Liver (tissue), 9 donors: ENCODE measurements around the gene AGGF1. TPM values are rescaled to one million over a fixed set of nuclear protein-coding genes. Genes with fewer than 3 reads are reported as not detected.

Experiments used
- DNase-seq: peaks from one replicate; pipeline ENCODE4 v3.0.0-alpha.2; 2017; ENCODE audit warnings: low spot score
- H3K27ac ChIP-seq, 2 donors: one replicate each; pipeline ENCODE4 v1.7.0; 2013; ENCODE audit warnings: inconsistent platforms in 2 of 2, low read length in 2 of 2, control low read depth in 1 of 2, low read depth in 1 of 2, mild to moderate bottlenecking in 1 of 2
- H3K27me3 ChIP-seq, 4 donors: one replicate each; pipeline versions ENCODE4 v1.6.1 to v1.7.0; 2013; ENCODE audit warnings: low read length in 3 of 4, inconsistent platforms in 1 of 4, mild to moderate bottlenecking in 1 of 4, moderate library complexity in 1 of 4; ENCODE audit not compliant: control insufficient read depth in 4 of 4, insufficient read depth in 4 of 4
- H3K36me3 ChIP-seq, 4 donors: one replicate each; pipeline versions ENCODE4 v1.6.1 to v1.7.0; 2013; ENCODE audit warnings: low read length in 3 of 4, mild to moderate bottlenecking in 3 of 4, low read depth in 1 of 4, moderate library complexity in 1 of 4; ENCODE audit not compliant: control insufficient read depth in 4 of 4, insufficient read depth in 3 of 4
- H3K4me1 ChIP-seq, 4 donors: one replicate each; pipeline versions ENCODE4 v1.6.1 to v1.7.0; 2013; ENCODE audit warnings: low read length in 3 of 4, mild to moderate bottlenecking in 3 of 4, moderate library complexity in 1 of 4; ENCODE audit not compliant: control insufficient read depth in 4 of 4, insufficient read depth in 4 of 4
- H3K4me3 ChIP-seq, 3 donors: one replicate each; pipeline versions ENCODE4 v1.6.1 to v1.7.0; 2013; ENCODE audit warnings: low read length in 3 of 3, control low read depth in 1 of 3, low read depth in 1 of 3, mild to moderate bottlenecking in 1 of 3
- H3K9ac ChIP-seq, 2 donors: one replicate each; pipeline ENCODE4 v1.7.0; 2013; ENCODE audit warnings: low read length in 2 of 2, mild to moderate bottlenecking in 2 of 2, moderate library complexity in 2 of 2, control low read depth in 1 of 2, low read depth in 1 of 2
- H3K9me3 ChIP-seq, 4 donors: one replicate each; pipeline versions ENCODE4 v1.6.1 to v1.7.0; 2013; ENCODE audit warnings: low read length in 3 of 4; ENCODE audit not compliant: control insufficient read depth in 4 of 4
- EGR1 ChIP-seq, 2 donors: IDR thresholded peaks; 2 replicates each; pipeline ENCODE4 v1.6.1; 2016 to 2018; ENCODE audit warnings: antibody characterized with exemption in 2 of 2, low read depth in 2 of 2
- FOXA1 ChIP-seq: IDR thresholded peaks from 2 replicates; pipeline ENCODE4 v1.6.1; 2016; ENCODE audit warnings: antibody characterized with exemption
- FOXA2 ChIP-seq: IDR thresholded peaks from 2 replicates; pipeline ENCODE4 v1.6.1; 2016; ENCODE audit warnings: antibody characterized with exemption
- GABPA ChIP-seq, 2 donors: IDR thresholded peaks in 1 of 2; conservative IDR thresholded peaks in 1 of 2; 2 replicates each; pipeline ENCODE4 v1.6.1; 2016; ENCODE audit warnings: antibody characterized with exemption in 2 of 2, mild to moderate bottlenecking in 1 of 2, moderate library complexity in 1 of 2
- HNF4A ChIP-seq, 2 donors: conservative IDR thresholded peaks; 2 replicates each; pipeline ENCODE4 v1.6.1; 2016; ENCODE audit warnings: antibody characterized with exemption in 2 of 2, mild to moderate bottlenecking in 2 of 2
- HNF4G ChIP-seq: IDR thresholded peaks from 2 replicates; pipeline ENCODE4 v1.6.1; 2016; ENCODE audit warnings: antibody characterized with exemption
- JUND ChIP-seq, 2 donors: IDR thresholded peaks; 2 replicates each; pipeline ENCODE4 v1.6.1; 2016; ENCODE audit warnings: antibody characterized with exemption in 2 of 2
- NR2F2 ChIP-seq: IDR thresholded peaks from 2 replicates; pipeline ENCODE4 v1.6.1; 2016; ENCODE audit warnings: antibody characterized with exemption
- RAD21 ChIP-seq, 2 donors: IDR thresholded peaks; 2 replicates each; pipeline ENCODE4 v1.6.1; 2016; ENCODE audit warnings: antibody characterized with exemption in 2 of 2, mild to moderate bottlenecking in 2 of 2
- SP1 ChIP-seq: IDR thresholded peaks from 2 replicates; pipeline ENCODE4 v1.6.1; 2018; ENCODE audit warnings: antibody characterized with exemption, mild to moderate bottlenecking
- YY1 ChIP-seq: IDR thresholded peaks from 2 replicates; pipeline ENCODE4 v1.6.1; 2016; ENCODE audit warnings: antibody characterized with exemption, mild to moderate bottlenecking
- WGBS: extraction: QIAGEN DNeasy Blood & Tissue Kit; methylation state at CpG from one replicate; pipeline ENCODE4 v1.1.7; 2013; 5-methylcytosine and 5-hydroxymethylcytosine counted together
- polyA plus RNA-seq, 2 donors: library from polyadenylated mRNA; stranded (reverse) in 1 of 2; unstranded in 1 of 2; fragments of 200-250 nt in 1 of 2; fragments of >200 nt in 1 of 2; fragmentation: Nextera tagmentation in 1 of 2; extraction: Ambion mirVana in 1 of 2; gene quantifications; one replicate each; pipeline versions ENCODE4 v1.2.1 to v1.2.3, GENCODE V29; 2013 to 2015
- total RNA-seq, 2 donors: library from RNA; depleted of rRNA; stranded (reverse); fragments of >200 nt; gene quantifications; one replicate each; pipeline ENCODE4 v1.2.3, GENCODE V29; 2014
- TF ChIP-seq, protein P1 (sequence below): IDR thresholded peaks from 2 replicates; pipeline ENCODE4 v1.6.1; 2016; ENCODE audit warnings: antibody characterized with exemption, mild to moderate bottlenecking
- TF ChIP-seq, protein P2 (sequence below): IDR thresholded peaks from 2 replicates; pipeline ENCODE4 v1.6.1; 2016; ENCODE audit warnings: antibody characterized with exemption
- TF ChIP-seq, protein P3 (sequence below): IDR thresholded peaks from 2 replicates; pipeline ENCODE4 v1.6.1; 2016; ENCODE audit warnings: antibody characterized with exemption
- TF ChIP-seq, protein P4 (sequence below): fragments of 150-350 bp; IDR thresholded peaks from 2 replicates; pipeline ENCODE4 v1.5.1; 2017; ENCODE audit warnings: improper control_type of control experiment, low read depth, low read length; ENCODE audit not compliant: missing input control
- TF ChIP-seq, protein P5 (sequence below): IDR thresholded peaks from 2 replicates; pipeline ENCODE4 v1.6.1; 2016; ENCODE audit warnings: antibody characterized with exemption
- donor health status: healthy.
- donor health status: healthy.
- donor health status: healthy.
- donor health status: healthy.
- donor health status: healthy.

The AGGF1 gene
- total and polyA plus RNA-seq, 4 donors: 7.2 to 16.7 (median 15.1) TPM

DNA sequence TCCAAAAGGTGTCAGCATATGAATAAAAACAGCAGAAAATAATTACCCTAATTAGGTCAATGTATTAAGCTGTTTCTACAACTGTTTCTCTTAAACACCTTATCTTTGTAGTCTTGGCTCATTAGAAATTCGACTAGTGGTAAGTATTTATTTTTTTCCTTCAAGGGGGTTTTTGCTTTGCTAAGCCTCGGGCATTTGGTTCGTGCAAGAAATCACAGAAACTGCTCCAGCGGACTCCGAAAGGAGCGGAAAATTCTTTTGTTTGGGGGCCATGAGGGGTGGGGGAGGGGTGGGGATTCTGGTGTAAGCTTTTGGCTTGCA is 56.1 kb downstream of the AGGF1 start (continued):
- TF ChIP-seq FOXA1 (no peak), YY1 (no peak), GABPA (IDR thresholded peaks at IDR 0.05 in 1 of 2, conservative IDR thresholded peaks at IDR 0.05 in 1 of 2) (no peak)

DNA sequence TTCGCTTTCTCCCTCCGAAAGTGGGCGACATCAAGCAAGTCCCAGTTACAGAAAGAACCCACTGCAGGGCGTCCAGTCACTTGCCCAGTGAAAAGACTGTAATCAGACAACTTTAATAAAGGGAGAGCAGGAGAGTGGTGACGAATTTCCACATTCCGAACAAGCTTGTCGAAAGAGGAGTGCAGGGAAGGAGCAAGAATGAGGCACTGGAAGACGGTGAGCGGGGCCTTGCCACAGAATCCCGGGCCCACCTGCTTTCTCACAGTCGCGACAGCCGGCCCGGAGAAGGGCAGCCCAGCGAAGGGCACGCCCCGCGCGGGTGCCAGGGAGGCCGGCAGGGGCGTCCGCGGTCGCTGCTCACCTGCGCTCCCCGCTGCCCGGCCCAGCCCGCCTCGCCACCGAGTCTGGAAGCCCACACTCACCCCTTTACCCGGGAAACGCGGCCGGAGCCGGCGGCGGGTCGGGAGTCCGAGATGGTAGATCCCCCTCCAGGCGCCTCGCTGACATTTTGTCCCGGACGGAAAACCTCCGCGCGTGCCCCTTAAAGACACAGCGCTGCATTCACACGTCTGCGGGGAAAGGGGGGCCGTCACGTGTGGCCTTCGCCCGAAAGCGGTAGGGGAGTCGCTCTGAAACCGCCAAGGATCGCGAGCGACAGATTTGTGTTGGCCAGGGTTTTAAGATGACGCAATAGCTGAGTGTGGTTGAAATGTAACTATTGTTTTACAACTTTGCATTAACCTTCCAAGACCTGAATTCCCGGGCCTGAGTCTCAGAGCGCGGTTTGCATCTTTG is 56.7 kb downstream of the AGGF1 start, which contains the start of gene ZBED3:
Gene ZBED3, minus strand, starts transcription at position 597 of the 795 bp plus-strand sequence. CDS start 9,407 bp downstream, outside the sequence.
- TF ChIP-seq, protein P1, sequence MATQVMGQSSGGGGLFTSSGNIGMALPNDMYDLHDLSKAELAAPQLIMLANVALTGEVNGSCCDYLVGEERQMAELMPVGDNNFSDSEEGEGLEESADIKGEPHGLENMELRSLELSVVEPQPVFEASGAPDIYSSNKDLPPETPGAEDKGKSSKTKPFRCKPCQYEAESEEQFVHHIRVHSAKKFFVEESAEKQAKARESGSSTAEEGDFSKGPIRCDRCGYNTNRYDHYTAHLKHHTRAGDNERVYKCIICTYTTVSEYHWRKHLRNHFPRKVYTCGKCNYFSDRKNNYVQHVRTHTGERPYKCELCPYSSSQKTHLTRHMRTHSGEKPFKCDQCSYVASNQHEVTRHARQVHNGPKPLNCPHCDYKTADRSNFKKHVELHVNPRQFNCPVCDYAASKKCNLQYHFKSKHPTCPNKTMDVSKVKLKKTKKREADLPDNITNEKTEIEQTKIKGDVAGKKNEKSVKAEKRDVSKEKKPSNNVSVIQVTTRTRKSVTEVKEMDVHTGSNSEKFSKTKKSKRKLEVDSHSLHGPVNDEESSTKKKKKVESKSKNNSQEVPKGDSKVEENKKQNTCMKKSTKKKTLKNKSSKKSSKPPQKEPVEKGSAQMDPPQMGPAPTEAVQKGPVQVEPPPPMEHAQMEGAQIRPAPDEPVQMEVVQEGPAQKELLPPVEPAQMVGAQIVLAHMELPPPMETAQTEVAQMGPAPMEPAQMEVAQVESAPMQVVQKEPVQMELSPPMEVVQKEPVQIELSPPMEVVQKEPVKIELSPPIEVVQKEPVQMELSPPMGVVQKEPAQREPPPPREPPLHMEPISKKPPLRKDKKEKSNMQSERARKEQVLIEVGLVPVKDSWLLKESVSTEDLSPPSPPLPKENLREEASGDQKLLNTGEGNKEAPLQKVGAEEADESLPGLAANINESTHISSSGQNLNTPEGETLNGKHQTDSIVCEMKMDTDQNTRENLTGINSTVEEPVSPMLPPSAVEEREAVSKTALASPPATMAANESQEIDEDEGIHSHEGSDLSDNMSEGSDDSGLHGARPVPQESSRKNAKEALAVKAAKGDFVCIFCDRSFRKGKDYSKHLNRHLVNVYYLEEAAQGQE: no peak
- TF ChIP-seq RAD21 (IDR thresholded peaks at IDR 0.05): peak in 1 of 2 donors; percentile 11
- TF ChIP-seq, protein P2, sequence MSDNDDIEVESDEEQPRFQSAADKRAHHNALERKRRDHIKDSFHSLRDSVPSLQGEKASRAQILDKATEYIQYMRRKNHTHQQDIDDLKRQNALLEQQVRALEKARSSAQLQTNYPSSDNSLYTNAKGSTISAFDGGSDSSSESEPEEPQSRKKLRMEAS: peak; percentile 50
- TF ChIP-seq, protein P3, sequence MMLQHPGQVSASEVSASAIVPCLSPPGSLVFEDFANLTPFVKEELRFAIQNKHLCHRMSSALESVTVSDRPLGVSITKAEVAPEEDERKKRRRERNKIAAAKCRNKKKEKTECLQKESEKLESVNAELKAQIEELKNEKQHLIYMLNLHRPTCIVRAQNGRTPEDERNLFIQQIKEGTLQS: peak; percentile 79
- TF ChIP-seq, protein P4, sequence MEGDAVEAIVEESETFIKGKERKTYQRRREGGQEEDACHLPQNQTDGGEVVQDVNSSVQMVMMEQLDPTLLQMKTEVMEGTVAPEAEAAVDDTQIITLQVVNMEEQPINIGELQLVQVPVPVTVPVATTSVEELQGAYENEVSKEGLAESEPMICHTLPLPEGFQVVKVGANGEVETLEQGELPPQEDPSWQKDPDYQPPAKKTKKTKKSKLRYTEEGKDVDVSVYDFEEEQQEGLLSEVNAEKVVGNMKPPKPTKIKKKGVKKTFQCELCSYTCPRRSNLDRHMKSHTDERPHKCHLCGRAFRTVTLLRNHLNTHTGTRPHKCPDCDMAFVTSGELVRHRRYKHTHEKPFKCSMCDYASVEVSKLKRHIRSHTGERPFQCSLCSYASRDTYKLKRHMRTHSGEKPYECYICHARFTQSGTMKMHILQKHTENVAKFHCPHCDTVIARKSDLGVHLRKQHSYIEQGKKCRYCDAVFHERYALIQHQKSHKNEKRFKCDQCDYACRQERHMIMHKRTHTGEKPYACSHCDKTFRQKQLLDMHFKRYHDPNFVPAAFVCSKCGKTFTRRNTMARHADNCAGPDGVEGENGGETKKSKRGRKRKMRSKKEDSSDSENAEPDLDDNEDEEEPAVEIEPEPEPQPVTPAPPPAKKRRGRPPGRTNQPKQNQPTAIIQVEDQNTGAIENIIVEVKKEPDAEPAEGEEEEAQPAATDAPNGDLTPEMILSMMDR: peak; percentile 0
- WGBS: under 1% methylated on average over 63 of the region's 63 CpGs
- H3K27ac ChIP-seq: peak within 1 kb of the TSS; percentile 88 to 96

DNA sequence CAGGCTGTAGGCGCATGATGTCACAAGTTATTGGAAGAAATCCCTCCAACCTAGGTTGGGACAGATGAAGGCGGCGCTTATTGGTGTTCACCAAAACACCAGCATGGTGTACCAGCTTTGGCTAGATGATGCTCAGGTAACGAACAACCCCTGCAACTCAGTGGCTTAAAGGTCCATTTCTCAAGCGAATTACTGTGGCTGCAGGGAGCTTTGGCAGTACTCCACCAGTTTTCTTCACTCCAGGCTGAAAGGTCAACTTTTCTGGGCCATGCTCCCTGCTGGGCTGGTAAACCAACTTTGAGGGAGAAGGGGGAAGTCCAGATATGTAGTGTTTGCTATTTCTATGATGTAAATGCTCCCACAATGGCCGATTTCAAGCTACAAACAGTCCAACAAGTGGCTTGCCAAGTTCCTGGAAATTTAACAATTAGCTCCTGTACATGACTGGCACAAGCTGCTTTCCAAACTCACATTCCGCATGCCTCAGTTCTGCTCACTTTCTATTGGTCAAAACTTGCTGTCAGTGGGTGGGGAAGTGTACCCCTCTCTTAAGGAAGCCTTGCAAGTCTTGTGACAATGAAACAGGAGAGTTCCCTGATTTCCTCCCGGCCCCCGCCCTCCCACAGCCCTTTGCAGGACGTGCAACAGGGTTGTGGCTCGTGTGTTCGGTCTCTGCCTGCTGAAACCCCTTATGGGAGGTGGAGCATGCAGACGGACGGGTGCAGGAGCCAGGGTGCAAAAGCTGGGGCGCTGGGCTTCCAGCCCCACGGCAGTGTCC is 57.5 kb downstream of the AGGF1 start:
- H3K27me3 ChIP-seq: no peaks in the 10 kb centered on the region
- H3K4me3 ChIP-seq: peak overlapping the region; percentile 65 to 85 (median 68)
- peak overlapping the region in 1 of 2 donors; percentile 69 for H3K9ac ChIP-seq
- 15% methylated on average over 16 of the region's 16 CpGs for WGBS
- H3K9me3 ChIP-seq: no peaks in the 10 kb centered on the region
- DNase-seq: peak; percentile 38
- H3K36me3 ChIP-seq: peaks cover 0 to 4% (median 0%) of the 10 kb centered on the region in 4 donors
- peaks cover 0 to 21% (median 15%) of the 10 kb centered on the region in 4 donors for H3K4me1 ChIP-seq
- peak overlapping the region; percentile 88 to 96 for H3K27ac ChIP-seq
- peak; percentile 94 for TF ChIP-seq SP1
- TF ChIP-seq, protein P4: no peak
- TF ChIP-seq HNF4G: peak; percentile 25
- TF ChIP-seq GABPA (IDR thresholded peaks at IDR 0.05 in 1 of 2, conservative IDR thresholded peaks at IDR 0.05 in 1 of 2): peak in 1 of 2 donors; percentile 45
- TF ChIP-seq, protein P5, sequence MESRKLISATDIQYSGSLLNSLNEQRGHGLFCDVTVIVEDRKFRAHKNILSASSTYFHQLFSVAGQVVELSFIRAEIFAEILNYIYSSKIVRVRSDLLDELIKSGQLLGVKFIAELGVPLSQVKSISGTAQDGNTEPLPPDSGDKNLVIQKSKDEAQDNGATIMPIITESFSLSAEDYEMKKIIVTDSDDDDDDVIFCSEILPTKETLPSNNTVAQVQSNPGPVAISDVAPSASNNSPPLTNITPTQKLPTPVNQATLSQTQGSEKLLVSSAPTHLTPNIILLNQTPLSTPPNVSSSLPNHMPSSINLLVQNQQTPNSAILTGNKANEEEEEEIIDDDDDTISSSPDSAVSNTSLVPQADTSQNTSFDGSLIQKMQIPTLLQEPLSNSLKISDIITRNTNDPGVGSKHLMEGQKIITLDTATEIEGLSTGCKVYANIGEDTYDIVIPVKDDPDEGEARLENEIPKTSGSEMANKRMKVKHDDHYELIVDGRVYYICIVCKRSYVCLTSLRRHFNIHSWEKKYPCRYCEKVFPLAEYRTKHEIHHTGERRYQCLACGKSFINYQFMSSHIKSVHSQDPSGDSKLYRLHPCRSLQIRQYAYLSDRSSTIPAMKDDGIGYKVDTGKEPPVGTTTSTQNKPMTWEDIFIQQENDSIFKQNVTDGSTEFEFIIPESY: peak; percentile 41
- no peak for TF ChIP-seq FOXA2
- TF ChIP-seq JUND (IDR thresholded peaks at IDR 0.05): peak; percentile 52 to 56
- peak; percentile 69 for TF ChIP-seq NR2F2
- no peak for TF ChIP-seq EGR1 (IDR thresholded peaks at IDR 0.05; ENCODE audit: low read depth in 2 of 2)
- TF ChIP-seq RAD21 (IDR thresholded peaks at IDR 0.05): peak in 1 of 2 donors; percentile 14
- TF ChIP-seq, protein P2: no peak
- peak; percentile 77 to 83 for TF ChIP-seq HNF4A (conservative IDR thresholded peaks at IDR 0.05)

More for the DNA sequence above, 56.7 kb downstream of the AGGF1 start, which contains the start of gene ZBED3:
- no peaks in the 10 kb centered on the region for H3K9me3 ChIP-seq
- H3K4me3 ChIP-seq: peak within 1 kb of the TSS; percentile 65 to 85 (median 68)
- no peaks in the 10 kb centered on the region for H3K27me3 ChIP-seq
- H3K4me1 ChIP-seq: peaks cover 0 to 21% (median 15%) of the 10 kb centered on the region in 4 donors
- peak within 1 kb of the TSS; percentile 69 to 85 for H3K9ac ChIP-seq
- H3K36me3 ChIP-seq: peaks cover 0 to 4% (median 0%) of the 10 kb centered on the region in 4 donors
- peak; percentile 62 for DNase-seq
